Omental fat pad (tissue), 4 donors: ENCODE results near the gene UBE2V1. TPM values are rescaled to one million over a fixed set of nuclear protein-coding genes. Genes with fewer than 3 reads are reported as not detected.
"Not testable (repeated sequence)": the region's sequence is repeated elsewhere in the genome, so short reads cannot be mapped to it uniquely, and the experiment has no call there.

Source experiments
- ATAC-seq: fragments of 150-250 bp; one replicate; pipeline ENCODE4 v1.9.1; 2016; ENCODE audit warnings: mild to moderate bottlenecking, moderate library complexity; ENCODE audit not compliant: low FRiP score
- DNase-seq: peaks from one replicate; pipeline ENCODE4 v3.0.0-alpha.2; 2019; ENCODE audit warnings: low spot score
- total RNA-seq, 4 donors: library from RNA; depleted of rRNA; stranded (reverse); fragments of >200 nt; gene quantifications; one replicate each; pipeline ENCODE4 v1.1.0, GENCODE V29; 2016
- TF ChIP-seq, protein P1 (sequence below), 3 donors: fragments of 450-650 bp; IDR thresholded peaks; one replicate each; pipeline ENCODE4 v1.5.1; 2016 to 2017; ENCODE audit warnings: antibody characterized with exemption in 3 of 3, mild to moderate bottlenecking in 3 of 3, moderate library complexity in 2 of 3

Gene UBE2V1
- total RNA-seq, 4 donors from 2014 or later: 63.2 to 100 (median 72.6) TPM

DNA sequence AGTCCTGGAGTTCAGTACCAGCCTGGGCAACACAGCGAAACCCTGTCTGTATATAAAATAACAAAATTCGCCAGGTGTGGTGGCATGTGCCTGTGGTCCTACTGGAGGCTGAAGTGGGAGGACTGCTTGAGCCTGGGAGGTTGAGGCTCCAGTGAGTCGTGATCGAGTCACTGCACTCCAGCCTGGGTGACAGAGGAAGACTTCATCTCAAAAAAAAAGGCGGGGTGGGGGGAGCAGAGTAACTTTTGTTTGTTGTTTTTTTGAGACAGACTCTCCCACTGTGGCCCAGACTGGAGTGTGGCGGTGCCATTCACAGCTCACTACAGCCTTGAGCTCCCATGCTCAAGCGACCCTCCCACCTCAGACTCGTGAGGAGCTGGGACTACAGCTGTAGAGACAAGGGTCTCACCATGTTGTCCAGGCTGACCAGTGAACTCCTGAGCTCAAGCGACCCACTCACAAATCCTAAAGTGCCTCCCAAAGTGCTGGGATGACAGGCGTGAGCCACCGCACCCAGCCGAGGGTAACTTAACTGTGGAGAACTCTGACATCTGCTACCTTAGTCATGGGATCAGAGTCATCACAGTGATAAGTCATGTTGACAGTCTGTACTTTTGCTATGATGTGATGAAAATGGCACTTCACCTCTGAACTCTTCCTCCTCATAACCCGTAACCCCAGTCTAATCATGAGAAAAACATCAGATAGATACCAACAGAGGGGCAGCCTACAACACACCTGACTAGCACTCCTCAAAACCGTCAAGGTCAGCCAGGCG lies 24.1 kb upstream of the UBE2V1 start:
- TF ChIP-seq, protein P1, sequence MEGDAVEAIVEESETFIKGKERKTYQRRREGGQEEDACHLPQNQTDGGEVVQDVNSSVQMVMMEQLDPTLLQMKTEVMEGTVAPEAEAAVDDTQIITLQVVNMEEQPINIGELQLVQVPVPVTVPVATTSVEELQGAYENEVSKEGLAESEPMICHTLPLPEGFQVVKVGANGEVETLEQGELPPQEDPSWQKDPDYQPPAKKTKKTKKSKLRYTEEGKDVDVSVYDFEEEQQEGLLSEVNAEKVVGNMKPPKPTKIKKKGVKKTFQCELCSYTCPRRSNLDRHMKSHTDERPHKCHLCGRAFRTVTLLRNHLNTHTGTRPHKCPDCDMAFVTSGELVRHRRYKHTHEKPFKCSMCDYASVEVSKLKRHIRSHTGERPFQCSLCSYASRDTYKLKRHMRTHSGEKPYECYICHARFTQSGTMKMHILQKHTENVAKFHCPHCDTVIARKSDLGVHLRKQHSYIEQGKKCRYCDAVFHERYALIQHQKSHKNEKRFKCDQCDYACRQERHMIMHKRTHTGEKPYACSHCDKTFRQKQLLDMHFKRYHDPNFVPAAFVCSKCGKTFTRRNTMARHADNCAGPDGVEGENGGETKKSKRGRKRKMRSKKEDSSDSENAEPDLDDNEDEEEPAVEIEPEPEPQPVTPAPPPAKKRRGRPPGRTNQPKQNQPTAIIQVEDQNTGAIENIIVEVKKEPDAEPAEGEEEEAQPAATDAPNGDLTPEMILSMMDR (IDR thresholded peaks at IDR 0.05): no peak
- DNase-seq (no peak), ATAC-seq (no peak)

DNA sequence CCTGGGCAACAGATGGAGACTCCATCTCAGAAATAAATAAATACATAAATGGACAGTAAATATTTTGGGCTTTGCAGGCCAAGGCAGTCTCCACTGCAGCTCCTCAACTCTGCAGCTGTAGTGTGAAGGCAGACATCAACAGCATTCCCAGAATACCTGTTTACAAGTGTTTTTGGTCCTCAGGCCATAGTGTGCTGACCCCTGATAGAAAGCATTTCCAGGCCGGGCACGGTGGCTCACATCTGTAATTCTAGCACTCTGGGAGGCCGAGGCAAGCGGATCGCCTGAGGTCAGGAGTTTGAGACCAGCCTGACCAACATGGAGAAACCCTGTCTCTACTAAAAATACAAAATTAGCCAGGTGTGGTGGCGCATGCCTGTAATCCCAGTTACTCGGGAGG lies 22.2 kb upstream of the UBE2V1 start:
- not testable (repeated sequence) for DNase-seq, ATAC-seq

DNA sequence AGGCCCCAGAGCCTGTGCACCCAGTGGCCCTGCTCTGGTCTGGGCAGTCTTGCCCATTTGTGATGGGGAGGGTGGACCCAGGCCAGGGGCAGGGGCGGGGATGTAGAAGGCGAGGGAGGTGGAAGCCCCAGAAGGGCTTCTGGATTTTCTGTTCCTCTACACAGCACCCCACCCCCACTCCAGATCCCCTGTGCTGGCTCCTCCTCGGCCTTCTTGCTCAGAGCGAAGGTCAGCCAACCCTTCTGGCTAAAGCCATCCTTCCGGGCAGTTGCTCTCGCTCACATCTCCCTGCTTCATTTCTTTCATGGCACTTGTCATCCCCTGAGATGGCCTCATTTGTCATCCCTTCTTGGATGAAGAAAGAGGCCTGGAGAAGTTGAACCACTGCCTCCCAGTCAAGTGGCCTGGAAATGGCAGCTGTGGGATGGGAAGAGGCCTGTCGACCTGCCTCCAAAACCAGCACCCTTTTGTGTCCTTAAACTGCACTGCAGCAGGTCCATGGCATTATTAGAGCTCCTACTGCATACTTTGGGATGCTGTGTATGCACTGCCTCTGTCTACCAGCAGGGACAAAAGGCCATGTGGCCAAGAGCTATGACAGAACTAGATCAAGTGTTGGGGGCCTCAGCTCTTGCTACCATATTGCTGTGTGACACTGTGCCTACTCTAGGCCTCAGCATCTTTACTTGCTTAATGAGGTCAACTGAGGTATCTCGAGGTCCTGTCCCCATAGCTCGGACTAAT lies 20.7 kb upstream of the UBE2V1 start:
- DNase-seq (no peak), ATAC-seq (no peak)
- TF ChIP-seq, protein P1 (IDR thresholded peaks at IDR 0.05): no peak

DNA sequence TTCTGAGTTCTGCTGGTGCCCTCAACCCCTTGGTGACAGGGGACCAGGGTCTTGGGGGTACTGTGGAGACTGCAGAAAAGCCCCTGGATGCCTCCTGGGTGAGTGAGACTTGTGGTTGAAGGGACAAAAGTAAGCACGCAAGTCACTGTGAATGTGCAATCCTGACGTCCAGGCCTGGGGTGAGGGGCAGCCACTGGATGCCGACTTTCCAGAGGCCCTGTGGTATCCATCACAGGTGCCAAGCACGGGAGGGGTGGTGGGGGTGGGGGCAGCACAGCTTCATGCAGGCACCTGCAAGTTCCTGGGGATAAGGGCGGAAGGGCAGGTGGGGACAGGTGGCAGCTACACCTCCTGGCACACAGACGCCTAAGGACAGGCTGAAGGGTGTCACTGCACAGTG lies 20.1 kb upstream of the UBE2V1 start:
- TF ChIP-seq, protein P1 (IDR thresholded peaks at IDR 0.05): no peak
- DNase-seq: no peak
- no peak for ATAC-seq

DNA sequence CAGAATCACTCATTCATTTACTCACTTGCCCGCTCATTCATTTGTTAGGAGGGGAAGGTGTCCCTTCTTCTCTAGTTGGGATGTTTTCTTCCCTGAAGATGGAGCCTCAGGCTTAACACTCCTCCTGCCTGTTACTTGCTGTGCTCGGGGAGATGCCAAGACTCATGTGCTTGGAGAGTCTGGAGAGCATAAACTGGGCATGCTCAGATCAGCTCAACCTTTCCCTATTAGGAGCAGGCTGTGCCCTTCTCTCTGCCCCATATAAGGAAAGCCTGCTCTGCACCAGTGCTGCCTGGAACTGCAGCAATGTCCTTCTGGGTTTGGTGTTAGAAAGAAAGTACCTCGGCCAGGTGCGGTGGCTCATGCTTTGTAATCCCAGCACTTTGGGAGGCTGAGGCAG lies 18.0 kb upstream of the UBE2V1 start:
- TF ChIP-seq, protein P1 (IDR thresholded peaks at IDR 0.05): no peak
- no peak for DNase-seq
- ATAC-seq: no peak

DNA sequence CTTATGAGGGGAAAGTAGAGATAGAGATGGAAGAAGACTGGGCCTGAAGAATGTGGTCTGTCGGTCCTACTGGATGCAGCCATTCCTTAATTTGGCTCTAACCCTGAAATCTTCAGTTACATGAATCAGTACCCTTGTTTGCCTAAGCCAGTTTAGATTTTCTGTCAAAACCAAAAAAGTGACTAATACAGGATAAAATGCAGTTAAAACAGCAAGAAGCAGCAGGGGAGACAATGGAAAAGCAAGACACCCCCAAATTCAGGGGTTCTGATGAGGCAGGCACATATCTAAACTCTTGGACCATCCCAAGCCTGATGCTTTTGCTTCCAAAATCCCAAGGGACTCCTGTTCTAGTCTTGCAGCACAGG lies 17.4 kb upstream of the UBE2V1 start:
- ATAC-seq (no peak), DNase-seq (no peak)
- TF ChIP-seq, protein P1 (IDR thresholded peaks at IDR 0.05): no peak

DNA sequence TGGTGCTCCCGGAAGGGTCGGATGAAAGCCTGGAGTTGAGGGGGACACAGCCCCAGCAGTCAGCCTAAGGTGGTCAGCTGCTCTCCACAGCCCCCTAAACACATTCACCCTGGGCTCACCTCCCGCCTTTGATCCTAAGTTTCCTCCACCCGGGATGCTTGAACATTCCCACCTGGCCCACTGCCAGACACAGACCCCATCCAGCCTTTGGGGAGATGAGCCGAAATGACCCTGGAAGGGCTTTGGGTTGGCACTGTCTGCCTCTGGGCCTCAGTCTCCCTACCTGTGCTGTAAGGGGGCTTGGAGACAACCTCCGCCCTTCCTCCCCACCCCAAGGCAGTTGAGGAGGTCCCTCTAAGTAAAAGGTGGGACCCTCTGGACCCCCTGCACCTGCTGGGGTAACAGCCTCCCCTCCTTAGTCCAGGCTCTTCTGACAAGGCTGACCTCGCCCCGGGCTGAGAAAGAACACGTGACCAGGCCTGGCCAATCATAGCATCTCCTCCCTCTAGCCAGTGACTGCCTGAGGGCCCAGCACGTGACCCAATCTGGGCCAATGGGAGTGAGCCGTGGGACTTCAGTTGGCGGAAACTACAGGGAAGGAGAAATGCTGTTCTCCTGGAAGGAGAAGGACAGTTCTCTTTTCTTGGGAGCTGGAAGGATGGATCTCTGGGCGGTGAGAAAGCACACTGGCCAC lies 16.9 kb upstream of the UBE2V1 start:
- no peak for ATAC-seq
- TF ChIP-seq, protein P1 (IDR thresholded peaks at IDR 0.05): no peak
- no peak for DNase-seq
